Sigmoid colon (tissue), 4 donors: Measurements from ENCODE around the gene KRTAP10-4.

ENCODE experiments used
- EP300 ChIP-seq, 4 donors: sonication (generic); formaldehyde crosslinking; IDR thresholded peaks; one replicate each; pipeline ENCODE4 v1.6.1; 2017; ENCODE audit warnings: antibody characterized with exemption in 4 of 4
- POLR2A ChIP-seq, 2 donors: fragments of 450-650 bp; IDR thresholded peaks; one replicate each; pipeline ENCODE4 v1.6.1; 2016; ENCODE audit warnings: antibody characterized with exemption in 2 of 2, mild to moderate bottlenecking in 2 of 2, moderate library complexity in 2 of 2
- POLR2AphosphoS5 ChIP-seq, 4 donors: sonication (generic); formaldehyde crosslinking; IDR thresholded peaks; one replicate each; pipeline ENCODE4 v1.6.1; 2017; ENCODE audit warnings: antibody characterized with exemption in 4 of 4
- TF ChIP-seq, protein P1 (sequence below), 4 experiments: fragments of 450-650 bp in 3 of 4; fragments of 200-600 bp in 1 of 4; IDR thresholded peaks; one replicate each; pipeline ENCODE4 v1.5.1; 2016 to 2019; ENCODE audit warnings: antibody characterized with exemption in 4 of 4, mild to moderate bottlenecking in 3 of 4, moderate library complexity in 2 of 4

- no peak for TF ChIP-seq POLR2AphosphoS5 (IDR thresholded peaks at IDR 0.05)
- TF ChIP-seq, protein P1, sequence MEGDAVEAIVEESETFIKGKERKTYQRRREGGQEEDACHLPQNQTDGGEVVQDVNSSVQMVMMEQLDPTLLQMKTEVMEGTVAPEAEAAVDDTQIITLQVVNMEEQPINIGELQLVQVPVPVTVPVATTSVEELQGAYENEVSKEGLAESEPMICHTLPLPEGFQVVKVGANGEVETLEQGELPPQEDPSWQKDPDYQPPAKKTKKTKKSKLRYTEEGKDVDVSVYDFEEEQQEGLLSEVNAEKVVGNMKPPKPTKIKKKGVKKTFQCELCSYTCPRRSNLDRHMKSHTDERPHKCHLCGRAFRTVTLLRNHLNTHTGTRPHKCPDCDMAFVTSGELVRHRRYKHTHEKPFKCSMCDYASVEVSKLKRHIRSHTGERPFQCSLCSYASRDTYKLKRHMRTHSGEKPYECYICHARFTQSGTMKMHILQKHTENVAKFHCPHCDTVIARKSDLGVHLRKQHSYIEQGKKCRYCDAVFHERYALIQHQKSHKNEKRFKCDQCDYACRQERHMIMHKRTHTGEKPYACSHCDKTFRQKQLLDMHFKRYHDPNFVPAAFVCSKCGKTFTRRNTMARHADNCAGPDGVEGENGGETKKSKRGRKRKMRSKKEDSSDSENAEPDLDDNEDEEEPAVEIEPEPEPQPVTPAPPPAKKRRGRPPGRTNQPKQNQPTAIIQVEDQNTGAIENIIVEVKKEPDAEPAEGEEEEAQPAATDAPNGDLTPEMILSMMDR (IDR thresholded peaks at IDR 0.05), result no peak
- no peak for TF ChIP-seq POLR2A (IDR thresholded peaks at IDR 0.05)
- TF ChIP-seq EP300 (IDR thresholded peaks at IDR 0.05), result no peak
These were observed 5.3 kb upstream of the KRTAP10-4 start for GRCh38 chr21:44568261-44568660.
